Adipocyte (in vitro differentiated cells): ENCODE results near the gene TUSC2.

Experiments used
- DNase-seq: peaks from one replicate; pipeline ENCODE4 v3.0.0-alpha.2; 2015; ENCODE audit warnings: low read depth
- H3K27me3 ChIP-seq: replicated peaks from 2 replicates; pipeline ENCODE4 v1.7.0; 2013; ENCODE audit warnings: mild to moderate bottlenecking, low read length, moderate library complexity; ENCODE audit not compliant: control insufficient read depth, insufficient read depth
- H3K36me3 ChIP-seq: 2 replicates; pipeline ENCODE4 v1.7.0; 2013; ENCODE audit warnings: low read length, mild to moderate bottlenecking, moderate library complexity; ENCODE audit not compliant: control insufficient read depth, insufficient read depth, severe bottlenecking
- H3K4me1 ChIP-seq: 2 replicates; pipeline ENCODE4 v1.7.0; 2013; ENCODE audit warnings: mild to moderate bottlenecking, low read length, moderate library complexity; ENCODE audit not compliant: control insufficient read depth, insufficient read depth
- H3K4me3 ChIP-seq: 2 replicates; pipeline ENCODE4 v1.7.0; 2013; ENCODE audit warnings: mild to moderate bottlenecking, low read length, moderate library complexity
- H3K9ac ChIP-seq: 2 replicates; pipeline ENCODE4 v1.7.0; 2013; ENCODE audit warnings: mild to moderate bottlenecking, low read length, moderate library complexity
- H3K9me3 ChIP-seq: 2 replicates; pipeline ENCODE4 v1.7.0; 2013; ENCODE audit warnings: mild to moderate bottlenecking, low read length, moderate library complexity; ENCODE audit not compliant: control insufficient read depth

TUSC2 gene

DNA sequence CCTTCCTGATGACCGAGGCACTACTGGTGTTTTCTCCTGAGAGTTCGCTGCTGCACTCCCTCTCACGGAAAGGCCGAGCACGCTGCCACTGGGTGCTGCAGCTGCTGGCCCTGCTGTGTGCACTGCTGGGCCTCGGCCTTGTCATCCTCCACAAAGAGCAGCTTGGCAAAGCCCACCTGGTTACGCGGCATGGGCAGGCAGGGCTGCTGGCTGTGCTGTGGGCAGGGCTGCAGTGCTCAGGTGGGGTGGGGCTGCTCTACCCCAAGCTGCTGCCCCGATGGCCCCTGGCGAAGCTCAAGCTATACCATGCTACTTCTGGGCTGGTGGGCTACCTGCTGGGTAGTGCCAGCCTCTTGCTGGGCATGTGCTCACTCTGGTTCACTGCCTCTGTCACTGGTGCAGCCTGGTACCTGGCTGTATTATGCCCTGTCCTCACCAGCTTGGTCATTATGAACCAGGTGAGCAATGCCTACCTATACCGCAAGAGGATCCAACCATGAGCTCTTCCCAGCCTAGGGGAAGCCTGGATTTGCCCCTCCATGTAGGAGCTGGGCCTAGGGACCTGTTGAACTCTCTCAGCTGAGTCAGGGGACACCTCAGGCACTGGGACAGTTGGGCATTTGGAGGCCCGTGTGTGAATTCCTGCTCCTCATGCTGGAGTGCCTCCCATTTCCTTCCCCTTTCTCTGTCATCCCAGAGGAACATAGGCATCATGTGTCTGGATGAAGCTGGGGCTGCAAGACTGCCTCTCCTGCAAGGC is 25.4 kb upstream of the TUSC2 start:
- Histone ChIP-seq H3K4me1 (peaks cover 52% of the 10 kb centered on the region), H3K9ac (no peak overlapping the region), H3K9me3 (no peaks in the 10 kb centered on the region), H3K4me3 (no peak overlapping the region), H3K36me3 (peaks cover 29% of the 10 kb centered on the region), H3K27me3 (no peaks in the 10 kb centered on the region)
- no peak for DNase-seq

DNA sequence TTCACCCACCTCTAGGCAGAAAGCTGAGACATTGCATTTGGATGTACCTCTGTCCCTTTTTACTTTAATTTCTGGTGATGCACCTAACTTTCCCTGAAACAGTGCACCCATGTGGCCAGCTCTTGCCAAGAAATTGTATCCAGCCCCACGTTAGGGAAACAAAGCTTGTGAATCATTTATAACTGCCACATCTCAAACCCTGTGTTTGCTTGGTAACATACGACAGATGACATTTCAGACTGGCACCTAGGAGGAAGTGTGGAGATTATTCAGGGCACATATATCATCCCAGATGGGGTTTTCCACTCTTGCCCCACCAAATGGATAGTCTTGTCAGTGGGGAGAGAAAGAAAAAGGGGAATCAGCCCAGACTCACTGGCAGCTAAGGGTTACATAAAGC is 24.8 kb upstream of the TUSC2 start:
- Histone ChIP-seq H3K9me3 (no peaks in the 10 kb centered on the region), H3K27me3 (no peaks in the 10 kb centered on the region), H3K9ac (no peak overlapping the region), H3K4me1 (peaks cover 46% of the 10 kb centered on the region), H3K36me3 (peaks cover 34% of the 10 kb centered on the region), H3K4me3 (no peak overlapping the region)
- DNase-seq, result no peak

DNA sequence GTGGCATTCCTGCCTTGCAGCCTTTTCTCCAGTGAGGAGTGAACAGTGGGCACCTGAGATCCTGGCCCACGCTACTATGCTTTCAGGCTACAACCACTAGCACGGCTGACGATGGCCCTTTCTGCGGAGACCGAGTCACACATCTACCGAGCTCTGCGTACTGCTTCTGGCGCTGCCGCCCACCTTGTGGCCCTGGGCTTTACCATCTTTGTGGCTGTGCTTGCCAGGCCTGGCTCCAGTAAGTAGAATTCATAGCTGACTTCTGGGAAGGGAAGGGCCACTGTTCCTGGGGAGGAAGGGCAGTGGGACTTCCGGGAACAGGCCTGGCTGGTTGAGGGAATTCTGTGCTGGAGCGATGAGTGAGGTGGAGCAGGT is 23.3 kb upstream of the TUSC2 start:
- H3K4me3 ChIP-seq, result peak overlapping the region; percentile 88
- peak overlapping the region; percentile 95 for H3K9ac ChIP-seq
- peaks cover 34% of the 10 kb centered on the region for H3K36me3 ChIP-seq
- H3K4me1 ChIP-seq, result peaks cover 32% of the 10 kb centered on the region
- H3K9me3 ChIP-seq, result no peaks in the 10 kb centered on the region
- no peaks in the 10 kb centered on the region for H3K27me3 ChIP-seq
- no peak for DNase-seq

DNA sequence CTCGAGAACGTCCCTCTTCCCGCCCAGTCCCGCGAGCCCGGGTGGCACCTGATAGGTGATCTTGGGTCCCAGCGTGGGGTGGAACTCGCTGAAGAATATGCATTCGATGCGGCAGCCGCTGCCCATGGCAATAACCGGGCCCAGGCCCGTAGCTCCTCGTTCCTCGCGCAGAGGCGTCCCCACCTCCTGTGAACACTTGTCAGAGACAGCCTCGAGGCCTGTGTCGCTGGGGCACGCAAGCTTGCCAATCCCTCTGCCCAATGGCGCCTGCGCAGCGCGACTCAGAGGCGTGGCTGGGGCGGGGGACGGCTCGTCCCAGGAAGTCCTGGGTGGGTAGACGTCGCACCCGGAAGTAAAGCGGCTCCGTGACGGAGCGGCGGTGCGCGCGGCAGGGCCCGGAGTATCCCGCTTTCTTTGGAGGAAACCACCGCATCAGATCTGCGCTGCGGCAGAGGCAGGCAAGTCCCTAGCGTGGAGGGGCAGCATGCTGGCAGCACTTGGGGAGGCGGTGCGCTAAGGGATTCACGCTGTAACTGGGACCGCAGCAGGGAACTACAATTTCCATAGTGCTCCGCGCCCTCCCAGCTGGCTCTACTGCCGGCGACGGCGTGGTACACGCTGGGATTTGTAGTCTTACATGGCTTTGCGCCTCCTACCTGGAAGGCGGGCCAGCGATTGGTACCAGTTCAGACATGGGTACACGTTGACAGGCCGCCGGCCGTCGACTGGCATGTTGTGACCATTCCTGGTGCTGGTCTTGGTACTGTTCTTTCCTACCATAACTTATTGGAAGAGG is 22.7 kb upstream of the TUSC2 start, which contains the start of the genes CYB561D2 and NPRL2:
Gene CYB561D2, plus strand, starts transcription at position 336 of the 796 bp plus-strand sequence. CDS start 572 bp downstream, outside the sequence.
Gene NPRL2, minus strand, starts transcription at position 249 of the 796 bp plus-strand sequence. Its CDS starts 123 bp downstream, at position 126.
- H3K9me3 ChIP-seq, result no peaks in the 10 kb centered on the region
- H3K9ac ChIP-seq, result peak within 1 kb of the TSS; percentile 95
- H3K4me3 ChIP-seq, result peak within 1 kb of the TSS; percentile 88
- peaks cover 34% of the 10 kb centered on the region for H3K36me3 ChIP-seq
- peak; percentile 97 for DNase-seq
- H3K27me3 ChIP-seq, result no peaks in the 10 kb centered on the region
- H3K4me1 ChIP-seq, result peaks cover 29% of the 10 kb centered on the region

DNA sequence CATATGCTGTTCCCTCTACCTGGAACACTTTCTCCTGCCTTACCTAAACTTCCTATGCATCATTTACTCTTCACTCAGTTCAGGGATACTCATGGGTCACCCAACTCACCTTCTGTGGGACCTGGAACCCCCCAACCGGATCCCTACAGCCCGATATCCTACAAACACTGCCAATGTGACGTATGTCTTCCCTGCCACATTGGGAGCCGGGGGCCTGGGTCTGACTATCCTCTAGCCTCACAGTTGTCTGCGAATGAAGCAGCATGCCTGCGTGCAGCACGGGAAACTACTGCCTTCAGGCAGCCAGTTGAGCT is 22.1 kb upstream of the TUSC2 start:
- H3K27me3 ChIP-seq, result no peaks in the 10 kb centered on the region
- no peaks in the 10 kb centered on the region for H3K9me3 ChIP-seq
- DNase-seq, result no peak
- peak overlapping the region; percentile 88 for H3K4me3 ChIP-seq
- peaks cover 28% of the 10 kb centered on the region for H3K4me1 ChIP-seq
- H3K9ac ChIP-seq, result peak overlapping the region; percentile 95
- H3K36me3 ChIP-seq, result peaks cover 31% of the 10 kb centered on the region

DNA sequence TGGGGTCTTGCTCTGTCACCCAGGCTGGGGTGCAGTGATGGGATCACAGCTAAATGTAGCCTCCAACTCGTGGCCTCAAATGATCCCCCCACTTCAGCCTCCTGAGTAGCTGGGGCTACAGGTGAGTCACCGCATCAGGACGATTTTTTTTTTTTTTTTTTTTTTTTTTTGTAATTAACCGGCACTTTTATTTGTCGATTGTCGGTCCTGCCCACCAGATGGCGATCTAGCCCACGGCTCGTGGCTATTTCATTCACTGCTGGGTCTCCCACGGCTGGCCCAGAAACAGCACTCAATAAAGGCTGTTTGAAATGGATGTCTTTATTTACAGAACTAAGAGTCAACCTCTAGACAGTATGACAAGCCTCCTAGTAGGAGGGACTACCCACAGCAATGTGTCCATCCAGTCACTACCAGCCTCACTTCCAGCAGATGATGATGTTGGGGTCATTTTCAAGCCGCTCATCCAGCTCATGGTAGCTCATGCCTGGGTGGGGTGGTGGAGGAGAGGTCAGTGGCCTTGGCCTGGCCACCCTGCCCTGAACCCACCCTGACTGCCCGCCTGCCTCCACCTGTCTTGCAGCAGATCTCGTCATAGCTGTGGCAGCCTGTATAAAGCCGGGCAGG is 19.3 kb upstream of the TUSC2 start:
- H3K27me3 ChIP-seq, result no peaks in the 10 kb centered on the region
- H3K9ac ChIP-seq, result no peak overlapping the region
- peaks cover 29% of the 10 kb centered on the region for H3K4me1 ChIP-seq
- peaks cover 9% of the 10 kb centered on the region for H3K36me3 ChIP-seq
- no peaks in the 10 kb centered on the region for H3K9me3 ChIP-seq
- peak; percentile 86 for DNase-seq
- no peak overlapping the region for H3K4me3 ChIP-seq

DNA sequence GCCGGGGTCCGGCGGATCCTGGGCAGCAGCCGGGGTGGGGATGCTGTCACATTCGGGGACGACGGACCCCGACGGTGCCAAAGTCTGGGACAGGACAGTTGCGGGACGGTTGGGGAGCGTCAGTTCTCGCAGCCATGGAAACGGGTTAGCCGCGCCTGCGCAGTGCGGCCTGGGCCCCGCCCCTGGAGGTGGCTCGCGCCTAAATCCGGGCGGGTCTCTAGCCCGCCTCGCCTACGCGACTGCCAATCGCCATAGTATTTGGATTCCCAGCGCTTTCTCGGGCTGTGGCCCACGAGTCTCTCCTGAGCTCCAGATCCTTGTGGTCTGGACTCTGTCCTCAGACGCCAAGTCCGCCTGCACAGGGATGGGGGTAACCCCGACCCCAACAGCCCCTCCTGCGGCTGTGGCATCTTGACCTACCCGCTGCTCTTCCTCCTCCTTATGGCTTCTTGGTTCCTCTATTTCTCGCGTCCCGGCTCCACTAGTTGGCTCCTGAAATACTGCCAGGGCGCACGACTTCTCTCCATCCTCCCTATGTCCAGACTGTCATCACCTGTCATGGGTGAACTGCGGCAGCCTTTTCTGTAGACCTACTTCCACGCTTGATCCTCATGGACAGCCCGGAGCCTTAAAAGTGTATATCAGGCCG is 17.7 kb upstream of the TUSC2 start, which contains the start of gene ZMYND10:
Gene ZMYND10, minus strand, starts transcription at position 147 of the 649 bp plus-strand sequence. CDS start 153 bp downstream, outside the sequence.
- Histone ChIP-seq H3K4me3 (peak within 1 kb of the TSS; percentile 76), H3K9me3 (no peaks in the 10 kb centered on the region), H3K27me3 (no peaks in the 10 kb centered on the region), H3K36me3 (peaks cover 9% of the 10 kb centered on the region), H3K4me1 (peaks cover 26% of the 10 kb centered on the region), H3K9ac (peak within 1 kb of the TSS; percentile 73)
- peak; percentile 67 for DNase-seq

DNA sequence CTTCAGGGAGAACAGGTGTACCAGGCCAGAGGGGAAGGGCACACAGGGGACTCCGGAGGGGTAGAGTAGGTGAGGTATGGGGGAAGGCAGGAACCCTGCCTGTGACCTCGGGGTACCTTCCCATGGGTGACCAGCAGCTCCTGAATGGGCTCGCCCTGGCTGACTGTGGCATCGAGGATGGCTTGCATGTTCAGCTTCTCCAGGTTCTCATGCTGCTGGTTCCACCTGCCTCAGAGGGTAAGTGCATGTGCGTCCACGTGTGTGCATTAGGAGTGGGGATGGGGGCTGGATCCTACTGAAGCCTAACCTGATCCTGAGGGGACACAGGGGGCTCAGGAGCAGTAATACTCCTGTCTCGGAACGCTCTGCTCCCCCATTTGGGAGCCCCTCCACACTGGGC is 17.0 kb upstream of the TUSC2 start:
- H3K4me1 ChIP-seq, result peaks cover 25% of the 10 kb centered on the region
- no peaks in the 10 kb centered on the region for H3K9me3 ChIP-seq
- H3K4me3 ChIP-seq, result peak overlapping the region; percentile 76
- peak overlapping the region; percentile 73 for H3K9ac ChIP-seq
- DNase-seq, result no peak
- no peaks in the 10 kb centered on the region for H3K27me3 ChIP-seq
- H3K36me3 ChIP-seq, result peaks cover 9% of the 10 kb centered on the region

DNA sequence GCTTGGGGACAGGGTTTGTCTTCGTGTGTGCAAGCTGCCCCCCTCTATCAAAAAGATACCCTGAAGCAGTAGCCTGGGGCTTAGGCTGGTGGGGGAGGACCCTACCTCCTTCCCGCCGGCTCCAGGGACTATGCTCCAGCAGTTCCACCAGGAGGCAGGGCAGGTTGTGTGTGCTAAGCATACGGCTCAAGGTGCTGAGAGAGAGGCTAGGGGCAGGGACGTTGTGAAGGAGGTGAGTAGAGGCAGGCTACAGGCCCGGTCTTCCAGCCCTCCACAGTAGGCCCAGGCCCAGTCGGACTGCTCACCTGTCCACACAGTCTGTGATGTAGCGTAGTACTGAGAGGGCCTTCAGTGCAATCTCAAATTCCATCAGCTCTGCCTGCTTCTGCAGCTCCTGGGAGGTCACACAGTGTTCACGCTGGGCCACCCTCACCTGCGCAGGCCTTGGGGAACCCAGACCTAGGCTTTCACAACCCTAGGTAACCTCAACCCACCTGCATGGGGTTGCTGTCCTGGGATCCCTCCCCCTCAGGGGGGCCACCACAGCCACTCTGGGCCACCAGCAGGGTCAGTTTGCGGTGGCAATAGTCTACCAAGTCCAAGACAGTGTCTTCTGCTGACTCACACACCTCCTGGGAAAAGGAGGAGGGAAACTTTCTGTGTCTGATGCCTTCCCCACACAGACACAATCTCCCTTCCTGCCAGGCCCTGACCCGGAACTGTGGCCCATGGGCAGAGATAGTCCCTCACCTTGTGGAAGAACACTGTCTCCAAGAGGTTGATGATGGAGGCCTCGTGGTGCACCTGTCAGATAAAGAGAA is 15.0 kb upstream of the TUSC2 start:
- no peak for DNase-seq
- Histone ChIP-seq H3K4me1 (peaks cover 35% of the 10 kb centered on the region), H3K36me3 (peaks cover under 1% of the 10 kb centered on the region), H3K27me3 (no peaks in the 10 kb centered on the region), H3K9ac (no peak overlapping the region), H3K9me3 (no peaks in the 10 kb centered on the region), H3K4me3 (no peak overlapping the region)

DNA sequence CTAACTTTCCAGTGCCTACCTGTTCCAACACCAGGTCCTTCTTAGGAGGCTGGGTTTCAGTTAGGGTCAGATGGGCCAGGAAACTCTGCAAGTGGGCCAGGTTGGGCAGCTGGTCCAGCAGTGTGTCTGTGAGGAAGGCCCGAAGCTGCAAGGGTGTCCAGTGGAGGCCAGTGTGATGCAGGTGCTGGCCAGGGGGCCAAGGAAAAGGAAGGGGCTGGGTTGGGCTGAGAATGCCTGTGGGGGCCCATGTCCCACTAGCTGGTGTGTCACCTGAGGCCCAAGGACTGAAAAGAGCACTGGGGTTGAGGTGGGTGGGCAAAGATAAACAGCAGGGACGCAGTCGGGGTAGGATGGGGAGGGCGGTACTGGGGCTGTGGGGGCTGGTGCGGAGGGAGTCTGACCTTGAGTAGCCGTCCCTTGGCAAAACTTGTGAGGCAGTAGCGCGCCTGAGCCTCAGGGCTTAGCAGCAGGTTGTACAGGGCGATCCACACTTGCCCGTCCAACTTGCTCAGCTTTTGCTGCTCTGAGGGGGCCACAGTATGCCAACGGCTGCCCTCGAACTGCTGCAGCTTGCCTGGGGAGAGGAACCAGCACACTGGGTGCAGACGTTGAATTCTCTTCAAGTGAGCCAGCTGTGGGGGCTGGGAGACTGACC is 14.1 kb upstream of the TUSC2 start:
- Histone ChIP-seq H3K4me3 (no peak overlapping the region), H3K36me3 (no peaks in the 10 kb centered on the region), H3K9ac (peak overlapping the region; percentile 89), H3K27me3 (no peaks in the 10 kb centered on the region), H3K9me3 (no peaks in the 10 kb centered on the region), H3K4me1 (peaks cover 39% of the 10 kb centered on the region)
- DNase-seq, result no peak
